ENCODE measurements around the gene CYP46A1. TPM values are rescaled to one million over a fixed set of nuclear protein-coding genes. Genes with fewer than 3 reads are reported as not detected.

CYP46A1 gene
- total RNA-seq, 1 experiment from 2014 or later, result 0.59 TPM

GRCh38 chr14:99720941-99721791 lies 37.1 kb downstream of the CYP46A1 start:
- DNase-seq, result peak; percentile 29
- no peak overlapping the region for H3K23ac ChIP-seq (ENCODE audit: insufficient read length, low read depth, low read length)
- H2AK5ac ChIP-seq (ENCODE audit: insufficient read length, low read length), result no peak overlapping the region
- no peak overlapping the region for H2BK120ac ChIP-seq (ENCODE audit: low read depth, low read length, poor library complexity, severe bottlenecking)
- H4K91ac ChIP-seq (ENCODE audit: insufficient read length, low read depth, low read length), result no peak overlapping the region
- no peaks in the 10 kb centered on the region for H3K27me3 ChIP-seq (ENCODE audit: insufficient read depth, low read length)
- peaks cover 9% of the 10 kb centered on the region for H3K27me3 Mint-ChIP-seq (ENCODE audit: low read depth)
- no peak overlapping the region for H3K4me3 Mint-ChIP-seq
- H3K9me3 Mint-ChIP-seq, result no peaks in the 10 kb centered on the region; a peak in 1 of 5 replicates
- TF ChIP-seq CTCF (conservative IDR thresholded peaks at IDR 0.05), result no peak
- no peaks in the 10 kb centered on the region for H3K9me3 ChIP-seq (ENCODE audit: control insufficient read depth, low read depth, low read length)
- H3K4ac ChIP-seq (ENCODE audit: low read depth, low read length), result no peak overlapping the region
- no peak overlapping the region for H3K14ac ChIP-seq (ENCODE audit: insufficient read depth, low read length)
- no peaks in the 10 kb centered on the region for H3K79me1 ChIP-seq (ENCODE audit: insufficient read depth, low read depth, low read length, poor library complexity, severe bottlenecking)
- no peak overlapping the region for H3K27ac ChIP-seq (ENCODE audit: insufficient read length, low read depth, low read length)
- H3K36me3 Mint-ChIP-seq (ENCODE audit: insufficient read depth in 1 of 3, low read depth in 3 of 3), result no peaks in the 10 kb centered on the region
- no peaks in the 10 kb centered on the region for H3K79me2 ChIP-seq (ENCODE audit: insufficient read depth, low read length)
- H3K4me2 ChIP-seq (ENCODE audit: insufficient read depth, insufficient read length, low read length), result no peak overlapping the region
- no peak overlapping the region; the same call in 1 of the 2 replicates for H2BK15ac ChIP-seq (ENCODE audit: low read depth, low read length)
- H3K18ac ChIP-seq (ENCODE audit: insufficient read length, low read depth, low read length), result no peak overlapping the region
- no peak overlapping the region for H4K5ac ChIP-seq (ENCODE audit: insufficient read length, low read depth, low read length)
- no peaks in the 10 kb centered on the region for H4K20me1 ChIP-seq (ENCODE audit: control insufficient read depth, insufficient read depth, insufficient read length)
- peak overlapping the region in 1 of 3 experiments; percentile 48; a peak in 1 of 7 replicates for H3K27ac Mint-ChIP-seq
- H3K4me1 Mint-ChIP-seq, result peaks cover 12 to 35% of the 10 kb centered on the region in 2 experiments
- no peak overlapping the region for H2BK5ac ChIP-seq (ENCODE audit: insufficient read length, low read length)
- no peak overlapping the region for H3K56ac ChIP-seq (ENCODE audit: insufficient read length, low read depth, low read length)
- no peak overlapping the region for H2AFZ ChIP-seq (ENCODE audit: low read length)
- no peak overlapping the region for H2BK20ac ChIP-seq (ENCODE audit: low read depth, low read length, poor library complexity, severe bottlenecking)
- no peaks in the 10 kb centered on the region for H3K4me1 ChIP-seq (ENCODE audit: insufficient read depth, low read length)
- no peak overlapping the region for H4K8ac ChIP-seq (replicated peaks; ENCODE audit: insufficient read length, low read depth, low read length)
- H3K9ac ChIP-seq (ENCODE audit: extremely low read depth, insufficient read length, low read length), result no peak overlapping the region
- no peaks in the 10 kb centered on the region for H3K23me2 ChIP-seq (ENCODE audit: insufficient read length, low read depth, low read length, poor library complexity, severe bottlenecking)
- no peak overlapping the region for H3T11ph ChIP-seq (ENCODE audit: low read length)
- H2BK12ac ChIP-seq (ENCODE audit: insufficient read length, low read depth, low read length), result no peak overlapping the region
- no CpG with 5 or more reads among the region's 18 CpGs for WGBS (ENCODE audit: extremely low coverage, insufficient read length, low lambda C conversion rate)

Measured in H9 (cell line).